GM12865 (cell line): ENCODE data around the gene DCLK2.

Experiments
- DNase-seq: peaks from one replicate; pipeline ENCODE4 v3.0.0; 2010; ENCODE audit warnings: low read depth
- H3K4me3 ChIP-seq: 2 replicates; pipeline ENCODE4 v1.5.1; 2011; ENCODE audit warnings: mild to moderate bottlenecking, low read depth, low read length, control low read depth
- TF ChIP-seq, protein P1 (sequence below): IDR thresholded peaks from 2 replicates; pipeline ENCODE4 v1.5.1; 2011; ENCODE audit warnings: low read length, control low read depth, low read depth, inconsistent platforms; ENCODE audit not compliant: insufficient read depth; ENCODE audit errors: missing control alignments

Gene DCLK2

DNA sequence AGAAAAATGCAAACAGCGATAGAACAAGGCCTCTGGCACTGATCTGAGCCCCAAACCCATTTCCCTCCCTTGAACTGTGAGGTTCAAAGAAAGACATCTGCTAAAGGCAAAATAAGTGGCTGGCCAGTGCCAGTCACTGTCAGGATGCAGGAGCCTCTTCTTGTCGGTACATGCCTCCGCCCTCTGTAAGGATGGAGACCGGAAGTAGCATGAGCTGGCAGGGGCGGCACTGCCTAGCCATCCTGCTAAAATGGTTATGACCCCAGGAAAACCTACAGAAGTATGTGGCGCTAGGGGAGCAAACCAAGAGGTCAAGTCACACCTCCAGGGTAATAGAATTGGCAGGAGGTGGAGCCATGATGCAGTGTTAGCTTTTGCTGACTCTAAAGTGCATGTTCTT lies 180.3 kb downstream of the DCLK2 start:
- DNase-seq: no peak
- TF ChIP-seq, protein P1, sequence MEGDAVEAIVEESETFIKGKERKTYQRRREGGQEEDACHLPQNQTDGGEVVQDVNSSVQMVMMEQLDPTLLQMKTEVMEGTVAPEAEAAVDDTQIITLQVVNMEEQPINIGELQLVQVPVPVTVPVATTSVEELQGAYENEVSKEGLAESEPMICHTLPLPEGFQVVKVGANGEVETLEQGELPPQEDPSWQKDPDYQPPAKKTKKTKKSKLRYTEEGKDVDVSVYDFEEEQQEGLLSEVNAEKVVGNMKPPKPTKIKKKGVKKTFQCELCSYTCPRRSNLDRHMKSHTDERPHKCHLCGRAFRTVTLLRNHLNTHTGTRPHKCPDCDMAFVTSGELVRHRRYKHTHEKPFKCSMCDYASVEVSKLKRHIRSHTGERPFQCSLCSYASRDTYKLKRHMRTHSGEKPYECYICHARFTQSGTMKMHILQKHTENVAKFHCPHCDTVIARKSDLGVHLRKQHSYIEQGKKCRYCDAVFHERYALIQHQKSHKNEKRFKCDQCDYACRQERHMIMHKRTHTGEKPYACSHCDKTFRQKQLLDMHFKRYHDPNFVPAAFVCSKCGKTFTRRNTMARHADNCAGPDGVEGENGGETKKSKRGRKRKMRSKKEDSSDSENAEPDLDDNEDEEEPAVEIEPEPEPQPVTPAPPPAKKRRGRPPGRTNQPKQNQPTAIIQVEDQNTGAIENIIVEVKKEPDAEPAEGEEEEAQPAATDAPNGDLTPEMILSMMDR: no peak
- no peak overlapping the region for H3K4me3 ChIP-seq

- TF ChIP-seq, protein P1: no peak
- no peak for DNase-seq
- H3K4me3 ChIP-seq: no peak overlapping the region
These were observed 181.8 kb downstream of the DCLK2 start for GRCh38 chr4:150259861-150260567.

- TF ChIP-seq, protein P1: no peak
- no peak overlapping the region for H3K4me3 ChIP-seq
- no peak for DNase-seq
These were observed 183.3 kb downstream of the DCLK2 start for GRCh38 chr4:150261571-150261970.

- TF ChIP-seq, protein P1: no peak
- DNase-seq: no peak
- no peak overlapping the region for H3K4me3 ChIP-seq
These were observed 184.4 kb downstream of the DCLK2 start for GRCh38 chr4:150262611-150263010.

DNA sequence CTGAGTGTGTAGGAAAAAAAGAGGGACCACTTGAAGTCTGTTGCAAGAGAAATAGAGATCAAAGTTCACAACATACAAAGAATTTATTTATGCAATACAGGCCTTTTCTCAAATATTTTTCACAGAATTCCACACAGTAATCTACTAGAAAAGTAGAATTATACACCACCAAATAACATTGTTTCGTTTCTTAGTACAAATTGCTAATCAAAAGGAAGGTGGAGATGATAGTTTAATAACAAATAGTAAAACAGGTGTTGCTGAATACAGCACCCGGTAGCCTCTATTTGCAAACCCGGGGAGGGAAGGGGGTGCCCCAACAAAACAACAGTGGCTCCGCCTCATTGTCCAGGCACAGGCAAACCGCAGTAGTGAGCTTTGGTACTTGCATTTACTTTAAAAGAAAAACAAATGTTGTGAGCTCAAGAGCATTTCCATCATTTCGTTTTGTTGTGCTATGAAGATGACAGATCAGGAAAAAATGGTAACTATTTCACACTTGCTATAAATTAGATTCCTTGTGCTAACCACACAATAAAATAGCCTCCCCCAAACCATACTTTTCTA lies 186.4 kb downstream of the DCLK2 start:
- no peak for DNase-seq
- no peak overlapping the region for H3K4me3 ChIP-seq
- TF ChIP-seq, protein P1: no peak

- TF ChIP-seq, protein P1: no peak
- DNase-seq: no peak
- no peak overlapping the region for H3K4me3 ChIP-seq
These were observed 187.6 kb downstream of the DCLK2 start for GRCh38 chr4:150265806-150266205.

DNA sequence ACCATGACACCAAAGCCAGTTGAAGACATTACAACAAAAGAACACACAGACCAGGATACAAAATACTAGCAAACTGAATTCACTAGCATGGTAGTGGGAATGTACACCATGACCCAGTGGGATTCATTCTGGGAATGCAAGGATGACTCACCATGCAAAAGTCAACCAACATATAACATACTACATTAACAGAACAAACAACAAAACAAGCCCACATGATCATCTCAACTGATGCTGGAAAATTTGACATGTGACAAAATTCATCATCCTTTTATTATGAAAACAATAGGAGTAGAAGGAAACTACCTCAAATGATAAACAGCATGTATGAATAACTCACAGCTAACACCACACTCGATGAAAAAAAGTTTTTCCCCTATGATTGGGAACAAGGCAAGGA lies 190.2 kb downstream of the DCLK2 start:
- TF ChIP-seq, protein P1: no peak
- no peak for DNase-seq
- no peak overlapping the region for H3K4me3 ChIP-seq
